CD1c-positive myeloid dendritic cell (primary cell): Measurements from ENCODE around the gene SH3RF3.

Experiments used
- DNase-seq: peaks from one replicate; pipeline ENCODE4 v3.0.0-alpha.2; 2016; ENCODE audit errors: extremely low spot score

The SH3RF3 gene

GRCh38 chr2:109494351-109494750, 365.3 kb downstream of the SH3RF3 start:
- no peak for DNase-seq

DNA sequence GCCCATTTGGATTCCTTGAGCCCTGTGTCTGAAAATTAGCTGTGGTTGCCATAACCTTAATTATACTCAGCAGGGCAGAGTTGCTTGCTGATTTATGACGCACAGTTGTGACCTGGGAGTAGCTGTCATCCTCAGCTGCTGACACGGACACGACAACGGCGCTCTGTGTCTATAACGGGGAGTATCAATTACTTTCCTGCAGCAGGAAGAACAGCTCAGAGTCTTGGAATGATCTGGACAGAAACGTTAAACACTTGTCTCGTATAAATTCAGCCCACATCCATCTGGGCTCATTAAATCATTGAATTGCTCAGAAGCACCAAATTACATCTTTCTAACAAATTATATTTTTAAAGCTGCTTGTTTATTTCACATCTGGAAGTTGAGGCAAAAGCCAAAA, 368.5 kb downstream of the SH3RF3 start:
- DNase-seq: no peak

DNA sequence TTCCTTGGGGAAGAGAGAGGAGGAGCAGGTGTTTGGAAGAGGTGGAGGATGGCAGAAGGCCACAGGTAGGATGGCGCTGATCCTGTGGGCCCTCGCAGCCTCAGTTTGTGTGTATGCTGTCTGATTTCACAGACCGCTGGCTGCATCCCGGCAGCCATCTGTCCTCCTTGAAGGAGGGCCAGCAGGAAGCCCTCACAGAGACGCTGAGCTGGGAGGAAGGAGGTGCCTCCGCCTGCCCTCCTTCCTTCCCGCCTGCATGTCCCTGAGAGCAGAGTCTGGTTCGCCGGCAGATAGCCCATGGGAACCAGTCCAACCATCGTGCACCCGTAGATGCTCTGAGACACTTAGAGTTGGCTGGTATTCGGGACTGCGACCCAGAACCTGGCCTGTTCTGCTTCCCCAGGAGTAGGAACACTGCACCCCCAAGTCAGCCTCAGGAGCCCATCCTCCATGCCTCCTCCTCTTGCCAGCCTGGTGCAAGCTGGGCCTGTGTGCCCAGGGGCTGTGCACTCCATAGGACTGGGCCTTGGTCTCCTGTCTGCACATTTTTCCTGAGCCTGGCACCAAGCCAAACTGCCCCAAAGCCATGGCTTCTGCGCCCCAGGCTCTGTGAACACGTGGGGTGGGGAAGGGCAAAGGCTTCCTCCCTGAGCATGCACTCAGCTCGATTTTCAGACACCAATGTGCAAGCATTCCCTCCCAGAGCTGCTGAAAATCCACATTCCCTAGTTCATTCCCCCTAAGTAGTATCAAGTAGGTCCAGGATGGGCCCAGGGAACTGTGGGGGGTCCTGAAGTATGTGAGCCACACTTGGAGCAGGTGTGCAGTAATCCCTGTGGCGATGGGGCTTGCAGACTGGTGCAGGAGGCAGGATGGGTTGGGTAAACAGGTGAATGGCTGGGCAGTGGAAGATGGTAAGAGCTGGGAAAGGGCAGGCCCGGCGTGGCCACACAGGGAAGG, 369.2 kb downstream of the SH3RF3 start:
- no peak for DNase-seq

DNA sequence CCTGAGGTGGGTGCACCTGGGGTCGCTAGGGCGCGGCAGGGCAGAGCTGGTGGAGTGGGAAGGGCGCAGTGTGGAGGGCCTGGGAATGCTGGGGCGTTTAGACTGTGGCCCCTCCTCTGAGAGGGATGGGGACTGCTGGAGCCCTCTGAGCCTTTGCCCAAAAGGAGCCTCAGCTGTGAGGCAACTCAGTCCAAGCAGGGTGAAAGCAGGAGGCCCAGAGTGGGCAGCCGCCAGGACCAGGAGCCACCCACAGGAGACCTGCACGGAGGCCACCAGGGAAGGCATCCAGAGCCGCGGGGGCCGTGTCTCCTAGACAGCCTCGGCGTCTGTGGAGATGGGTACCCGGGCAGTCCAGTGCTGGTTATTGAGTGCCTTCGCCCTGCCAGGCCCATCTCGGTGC, 369.9 kb downstream of the SH3RF3 start:
- no peak for DNase-seq

DNA sequence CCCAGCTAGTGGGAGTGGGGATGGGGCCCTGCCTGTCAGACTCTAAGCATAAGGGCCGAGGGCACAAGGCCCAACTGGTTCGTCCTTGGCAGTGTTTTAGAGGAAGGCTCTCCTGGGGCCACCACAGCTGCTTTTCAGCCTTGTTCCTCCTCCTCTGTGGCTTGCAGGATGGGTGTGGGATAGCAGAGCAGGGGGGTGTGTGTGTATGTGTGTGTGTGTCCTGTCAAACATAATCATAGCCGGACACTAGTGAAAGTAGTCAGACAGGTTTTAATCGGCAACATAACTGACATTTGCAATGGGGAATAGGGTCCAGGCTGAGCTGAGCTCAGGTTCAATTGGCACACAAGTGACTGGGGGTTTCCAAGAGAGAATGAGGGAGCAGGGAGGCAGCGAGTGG, 370.6 kb downstream of the SH3RF3 start:
- DNase-seq: no peak

DNA sequence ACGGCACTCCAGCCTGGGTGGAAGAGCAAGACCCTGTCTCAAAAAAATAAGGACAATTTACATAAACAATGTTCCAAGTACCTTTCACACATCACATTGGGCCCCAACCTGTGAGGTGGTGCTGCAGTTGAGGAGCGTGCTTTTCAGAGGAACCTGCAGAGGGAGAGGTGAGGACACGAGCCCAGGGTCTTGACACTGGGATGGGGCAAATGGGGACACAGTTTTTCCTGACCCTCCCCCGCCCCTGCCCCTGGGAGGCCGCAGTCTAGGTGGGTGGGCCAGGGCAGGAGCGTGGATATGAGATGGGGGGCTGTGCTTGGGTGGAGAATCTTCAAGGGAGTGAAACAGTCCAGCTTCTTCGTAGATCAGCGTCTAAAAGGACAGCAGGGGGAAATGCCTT, 371.9 kb downstream of the SH3RF3 start:
- DNase-seq: no peak

DNA sequence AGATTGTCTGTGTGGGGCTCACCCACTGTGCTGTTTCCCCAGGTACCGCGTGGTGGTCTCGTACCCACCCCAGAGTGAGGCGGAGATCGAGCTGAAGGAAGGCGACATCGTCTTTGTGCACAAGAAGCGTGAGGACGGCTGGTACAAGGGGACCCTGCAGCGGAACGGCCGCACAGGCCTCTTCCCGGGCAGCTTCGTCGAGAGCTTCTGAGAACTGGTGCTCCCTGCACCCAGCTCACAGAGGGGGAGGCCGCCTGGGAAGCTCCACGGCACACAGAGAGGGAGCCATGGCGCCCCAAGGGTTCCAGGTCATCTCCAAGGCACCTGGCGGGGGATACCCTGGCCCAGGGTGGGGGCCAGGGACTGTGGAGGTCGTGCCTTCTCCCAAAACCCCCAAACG, 372.5 kb downstream of the SH3RF3 start:
- no peak for DNase-seq

DNA sequence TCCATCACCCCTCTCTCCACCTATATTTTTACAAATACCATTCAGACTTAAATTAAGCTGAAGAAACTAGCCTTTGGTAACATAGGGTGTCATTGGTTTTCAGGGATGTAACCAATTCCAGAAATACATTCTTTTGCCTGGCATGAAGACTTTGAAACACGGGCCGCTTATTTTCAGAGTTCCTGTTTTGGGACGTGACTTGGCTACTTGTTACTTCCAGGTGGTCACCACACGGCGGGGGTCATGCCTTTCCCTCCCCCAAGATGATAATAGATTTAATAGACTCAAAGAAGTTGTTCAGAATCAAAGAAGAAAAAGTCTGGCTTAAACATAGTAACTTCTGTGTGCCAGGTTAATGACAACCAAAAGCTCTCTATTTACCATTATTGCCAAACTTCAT, 374.2 kb downstream of the SH3RF3 start:
- no peak for DNase-seq

GRCh38 chr2:109507217-109507616, 378.2 kb downstream of the SH3RF3 start:
- no peak for DNase-seq

DNA sequence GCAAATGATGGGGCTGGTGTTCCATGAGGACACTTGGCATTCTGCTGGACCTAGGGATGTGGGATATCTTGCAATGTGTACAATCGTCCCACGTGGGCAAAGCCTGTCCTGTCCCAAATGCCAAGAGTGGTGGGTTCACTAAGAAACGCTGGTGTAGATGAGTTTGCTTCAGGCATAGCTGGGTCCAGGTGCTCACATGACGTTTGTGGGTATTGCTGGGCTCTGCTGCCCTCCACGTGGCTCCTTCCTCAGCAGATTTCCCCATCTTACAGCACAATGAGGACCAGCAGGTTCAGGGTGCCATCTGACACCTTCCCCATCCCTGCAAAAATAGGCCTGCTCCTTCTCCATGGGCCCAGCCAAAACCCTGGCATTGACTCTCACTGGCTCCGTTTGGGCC, 378.8 kb downstream of the SH3RF3 start:
- DNase-seq: no peak

GRCh38 chr2:109508556-109508955, 379.6 kb downstream of the SH3RF3 start:
- no peak for DNase-seq

GRCh38 chr2:109510136-109511028, 381.4 kb downstream of the SH3RF3 start:
- peak; percentile 79 for DNase-seq

DNA sequence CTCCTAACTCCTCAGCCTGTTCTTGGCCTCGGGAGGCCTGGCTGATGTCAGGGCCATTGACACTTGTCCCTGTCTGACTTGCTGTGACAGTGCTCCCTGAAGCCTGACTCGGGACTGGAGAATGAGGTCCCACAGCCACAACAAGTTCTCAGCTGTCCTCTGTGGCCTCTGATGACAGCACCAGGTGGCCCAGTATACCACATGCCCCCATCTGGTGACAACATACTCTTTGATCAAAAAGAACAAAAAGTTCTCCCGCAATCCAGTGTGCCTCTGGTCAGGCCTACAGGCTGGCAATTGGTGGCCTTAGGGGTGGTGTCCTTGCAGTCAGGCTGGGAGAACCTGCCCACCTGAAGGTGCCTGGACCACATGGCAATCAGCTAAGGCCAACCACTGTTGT, 382.2 kb downstream of the SH3RF3 start:
- no peak for DNase-seq

DNA sequence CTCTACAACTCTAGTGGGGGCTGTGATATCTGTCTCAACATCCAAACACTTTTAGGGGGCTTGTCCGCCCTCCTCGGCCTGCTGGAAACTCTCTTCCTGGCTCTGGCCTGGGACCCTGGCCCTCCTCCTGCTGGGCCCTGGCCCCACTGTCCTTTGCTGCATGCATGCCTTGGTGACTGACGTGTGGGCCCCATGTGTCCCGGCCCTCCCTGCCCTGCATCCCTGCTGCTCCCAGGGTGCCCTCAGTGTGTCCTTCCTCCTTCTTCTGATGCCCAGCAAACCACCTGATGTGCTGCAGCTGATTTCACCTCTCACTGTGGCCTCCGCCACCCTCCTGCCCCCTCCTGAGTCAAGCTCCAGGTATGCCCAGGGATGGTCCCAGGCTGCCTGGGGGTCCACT, 383.1 kb downstream of the SH3RF3 start:
- DNase-seq: no peak

GRCh38 chr2:109513230-109513629, 384.2 kb downstream of the SH3RF3 start:
- no peak for DNase-seq

DNA sequence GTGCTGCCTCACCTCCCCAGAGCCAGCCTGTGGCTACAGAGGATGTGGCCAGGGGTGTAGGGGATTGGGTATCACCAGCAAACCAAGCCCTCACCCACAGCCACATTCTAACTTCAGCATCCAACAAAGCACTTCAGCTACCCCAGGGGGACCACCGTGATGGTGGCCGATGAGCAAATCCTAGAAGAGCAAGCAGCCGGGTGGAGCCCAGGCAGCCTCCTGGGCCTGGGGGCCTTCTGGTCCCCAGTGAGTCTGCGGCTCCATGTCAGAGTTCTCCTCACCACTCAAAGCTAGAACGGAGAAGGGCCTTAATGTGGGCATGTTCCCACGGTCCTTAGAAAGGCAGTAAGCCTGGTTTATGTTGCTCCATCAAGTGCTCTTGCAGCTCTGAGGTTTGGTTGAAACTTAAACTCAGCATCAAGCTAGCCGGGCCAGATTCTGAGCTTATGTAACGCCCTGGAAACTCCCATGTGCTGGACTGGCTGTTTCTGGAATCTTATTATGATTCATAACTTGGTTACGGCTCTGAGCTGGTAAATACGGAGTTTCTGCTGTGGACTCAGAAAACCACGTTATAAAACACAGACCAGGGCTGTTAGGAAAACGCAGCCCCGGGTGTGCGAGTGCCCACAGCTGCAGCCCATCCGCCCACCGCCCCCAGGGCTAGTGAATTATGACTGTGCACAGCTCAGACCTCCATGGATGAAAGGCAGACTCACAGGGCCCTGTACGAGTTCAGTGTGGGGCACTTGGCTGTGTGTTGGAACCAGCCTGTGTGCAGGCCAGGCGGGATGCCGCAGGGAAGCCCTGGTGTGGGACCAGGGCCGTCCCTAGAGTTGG, 385.0 kb downstream of the SH3RF3 start:
- DNase-seq: no peak

DNA sequence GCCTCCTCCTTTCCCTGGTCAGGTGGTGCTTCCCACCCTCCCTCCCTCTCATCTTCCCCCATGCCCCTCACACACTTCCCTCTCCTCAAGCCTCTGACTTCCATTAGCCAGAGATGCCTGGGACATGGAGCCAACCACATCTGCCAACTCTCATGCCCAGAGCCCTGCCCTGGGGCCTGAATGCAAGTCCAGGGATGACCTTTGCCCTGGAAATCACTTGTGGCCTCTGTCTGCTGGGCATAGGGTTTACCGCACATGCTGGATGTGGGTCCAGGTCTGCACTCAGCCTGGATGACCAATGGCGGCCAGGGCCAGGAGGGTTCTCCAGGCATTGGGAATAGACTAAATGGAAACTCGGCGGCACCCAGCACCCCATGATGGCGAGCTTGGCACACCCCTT, 385.9 kb downstream of the SH3RF3 start:
- no peak for DNase-seq

GRCh38 chr2:109516445-109517117, 387.6 kb downstream of the SH3RF3 start:
- peak; percentile 19 for DNase-seq

- no peak for DNase-seq
Measured at GRCh38 chr2:109517118-109517889, 388.3 kb downstream of the SH3RF3 start.

- DNase-seq: no peak
Measured at GRCh38 chr2:109519513-109519912, 390.5 kb downstream of the SH3RF3 start.
